ENCODE measurements around the gene N4BP2L2. TPM values are rescaled to one million over a fixed set of nuclear protein-coding genes. Genes with fewer than 3 reads are reported as not detected.
"Not testable (repeated sequence)": the region's sequence is repeated elsewhere in the genome, so short reads cannot be mapped to it uniquely, and the experiment has no call there.

N4BP2L2 gene
- total and polyA plus RNA-seq, 2 donors (not counting 3 experiments of a cell fraction or from before 2014, with no cell fraction given) = 21.7 to 101 TPM

- CTCF ChIA-PET; H3K27me3 ChIP-seq (ENCODE audit: control insufficient read depth in 2 of 2, insufficient read depth in 2 of 2, low read length in 2 of 2); POLR2A ChIA-PET; intact Hi-C loops (cut with micrococcal nuclease); H2AFZ ChIP-seq (ENCODE audit: low read depth, low read length); H3K9me1 ChIP-seq (replicated peaks; ENCODE audit: control insufficient read depth, extremely low read depth, insufficient read depth, low read length); H3K9me3 ChIP-seq (replicated peaks; ENCODE audit: control insufficient read depth, insufficient read depth, low read length); H3K4me3 ChIP-seq (replicated peaks in 1 of 3; ENCODE audit: insufficient read depth in 1 of 3, low read depth in 1 of 3, low read length in 3 of 3); H3K9ac ChIP-seq (replicated peaks; ENCODE audit: extremely low read depth, insufficient read depth, low read length); H3K79me2 ChIP-seq (ENCODE audit: control insufficient read depth, insufficient read depth, low read length); dilution Hi-C loops (cut with MboI; ENCODE audit: extremely low pct_ligation_motif_present, low sequenced_read_pairs); H3K4me2 ChIP-seq (ENCODE audit: insufficient read depth, low read length); FAIRE-seq; H3K27ac ChIP-seq (ENCODE audit: insufficient read depth, low read depth, low read length); BruUV-seq (replicated peaks); H3K4me1 ChIP-seq (ENCODE audit: control insufficient read depth, extremely low read depth, insufficient read depth, low read length); DNase-seq (ENCODE audit: low read depth, low spot score); H4K20me1 ChIP-seq (replicated peaks; ENCODE audit: control insufficient read depth, extremely low read depth, insufficient read depth, low read length); H3K36me3 ChIP-seq (ENCODE audit: control insufficient read depth in 2 of 2, extremely low read depth in 1 of 2, insufficient read depth in 2 of 2, low read length in 2 of 2): not testable (repeated sequence)
Measured at GRCh38 chr13:32575687-32576086, 37.1 kb upstream of the N4BP2L2 start.

GRCh38 chr13:32560842-32561241 is 22.2 kb upstream of the N4BP2L2 start:
- H4K20me1 ChIP-seq (replicated peaks; ENCODE audit: control insufficient read depth, extremely low read depth, insufficient read depth, low read length); BruUV-seq (replicated peaks); H3K4me2 ChIP-seq (ENCODE audit: insufficient read depth, low read length); FAIRE-seq; H3K27me3 ChIP-seq (ENCODE audit: control insufficient read depth in 2 of 2, insufficient read depth in 2 of 2, low read length in 2 of 2); H3K27ac ChIP-seq (ENCODE audit: insufficient read depth, low read depth, low read length); DNase-seq (ENCODE audit: low read depth, low spot score); H3K9me3 ChIP-seq (replicated peaks; ENCODE audit: control insufficient read depth, insufficient read depth, low read length); H3K4me3 ChIP-seq (replicated peaks in 1 of 3; ENCODE audit: insufficient read depth in 1 of 3, low read depth in 1 of 3, low read length in 3 of 3); H3K4me1 ChIP-seq (ENCODE audit: control insufficient read depth, extremely low read depth, insufficient read depth, low read length); H2AFZ ChIP-seq (ENCODE audit: low read depth, low read length); intact Hi-C loops (cut with micrococcal nuclease); dilution Hi-C loops (cut with MboI; ENCODE audit: extremely low pct_ligation_motif_present, low sequenced_read_pairs); H3K79me2 ChIP-seq (ENCODE audit: control insufficient read depth, insufficient read depth, low read length); H3K9ac ChIP-seq (replicated peaks; ENCODE audit: extremely low read depth, insufficient read depth, low read length); H3K36me3 ChIP-seq (ENCODE audit: control insufficient read depth in 2 of 2, extremely low read depth in 1 of 2, insufficient read depth in 2 of 2, low read length in 2 of 2); POLR2A ChIA-PET; H3K9me1 ChIP-seq (replicated peaks; ENCODE audit: control insufficient read depth, extremely low read depth, insufficient read depth, low read length): not testable (repeated sequence)
- CTCF ChIA-PET = interaction anchor here (0.7 kb wide), 1 partner anchor 651 kb away, joined by 3 read pairs; no protein-coding TSS in a partner anchor

- TF ChIP-seq CTCF (IDR thresholded peaks at IDR 0.05; ENCODE audit: extremely low read depth in 1 of 2, insufficient read depth in 1 of 2, low read depth in 1 of 2, low read length in 2 of 2) (no peak), MYC (IDR thresholded peaks at IDR 0.05; ENCODE audit: low read depth, low read length) (no peak), FOS (IDR thresholded peaks at IDR 0.05; ENCODE audit: borderline replicate concordance, insufficient read depth, low read length) (no peak), MAX (IDR thresholded peaks at IDR 0.05; ENCODE audit: insufficient read depth, insufficient read length) (no peak), POLR2AphosphoS5 (IDR thresholded peaks at IDR 0.05; ENCODE audit: insufficient read depth, low read depth, low read length) (no peak), EZH2 (IDR thresholded peaks at IDR 0.05; ENCODE audit: borderline replicate concordance, low read depth, low read length, severe bottlenecking) (no peak), GATA2 (IDR thresholded peaks at IDR 0.05; ENCODE audit: insufficient read depth, insufficient read length, low read depth, low read length) (no peak), JUN (IDR thresholded peaks at IDR 0.05; ENCODE audit: borderline replicate concordance, insufficient read depth, insufficient read length, low read depth) (no peak), POLR2A (IDR thresholded peaks at IDR 0.05; ENCODE audit: low read depth, low read length) (no peak)
- Histone ChIP-seq H3K27ac (ENCODE audit: insufficient read depth, low read depth, low read length) (no peak overlapping the region), H3K79me2 (ENCODE audit: control insufficient read depth, insufficient read depth, low read length) (no peaks in the 10 kb centered on the region), H3K4me1 (ENCODE audit: control insufficient read depth, extremely low read depth, insufficient read depth, low read length) (no peaks in the 10 kb centered on the region), H3K9me3 (replicated peaks; ENCODE audit: control insufficient read depth, insufficient read depth, low read length) (no peaks in the 10 kb centered on the region), H3K36me3 (ENCODE audit: control insufficient read depth in 2 of 2, extremely low read depth in 1 of 2, insufficient read depth in 2 of 2, low read length in 2 of 2) (no peaks in the 10 kb centered on the region), H3K4me2 (ENCODE audit: insufficient read depth, low read length) (no peak overlapping the region), H3K9ac (replicated peaks; ENCODE audit: extremely low read depth, insufficient read depth, low read length) (no peak overlapping the region), H3K27me3 (ENCODE audit: control insufficient read depth in 2 of 2, insufficient read depth in 2 of 2, low read length in 2 of 2) (peaks cover 0 to 2% of the 10 kb centered on the region in 2 experiments), H3K4me3 (replicated peaks in 1 of 3; ENCODE audit: insufficient read depth in 1 of 3, low read depth in 1 of 3, low read length in 3 of 3) (no peak overlapping the region), H3K9me1 (replicated peaks; ENCODE audit: control insufficient read depth, extremely low read depth, insufficient read depth, low read length) (no peaks in the 10 kb centered on the region), H4K20me1 (replicated peaks; ENCODE audit: control insufficient read depth, extremely low read depth, insufficient read depth, low read length) (no peaks in the 10 kb centered on the region), H2AFZ (ENCODE audit: low read depth, low read length) (no peak overlapping the region)
- intact Hi-C loops (cut with micrococcal nuclease) (no loop called here), dilution Hi-C loops (cut with MboI; ENCODE audit: extremely low pct_ligation_motif_present, low sequenced_read_pairs) (no loop called here)
- POLR2A ChIA-PET = no interaction called here
- no peak for FAIRE-seq
- no peak for DNase-seq (ENCODE audit: low read depth, low spot score)
- CTCF ChIA-PET = interaction anchor here (2.7 kb wide), 1 partner anchor 646 kb away, joined by 7 read pairs; no protein-coding TSS in a partner anchor
- no TSS peak for BruUV-seq (replicated peaks)
Measured at GRCh38 chr13:32555613-32556012, 17.0 kb upstream of the N4BP2L2 start.
